ENCODE data around the gene HPGDS.
"Not testable (repeated sequence)": the region's sequence is repeated elsewhere in the genome, so short reads cannot be mapped to it uniquely, and the experiment has no call there.

HPGDS gene

DNA sequence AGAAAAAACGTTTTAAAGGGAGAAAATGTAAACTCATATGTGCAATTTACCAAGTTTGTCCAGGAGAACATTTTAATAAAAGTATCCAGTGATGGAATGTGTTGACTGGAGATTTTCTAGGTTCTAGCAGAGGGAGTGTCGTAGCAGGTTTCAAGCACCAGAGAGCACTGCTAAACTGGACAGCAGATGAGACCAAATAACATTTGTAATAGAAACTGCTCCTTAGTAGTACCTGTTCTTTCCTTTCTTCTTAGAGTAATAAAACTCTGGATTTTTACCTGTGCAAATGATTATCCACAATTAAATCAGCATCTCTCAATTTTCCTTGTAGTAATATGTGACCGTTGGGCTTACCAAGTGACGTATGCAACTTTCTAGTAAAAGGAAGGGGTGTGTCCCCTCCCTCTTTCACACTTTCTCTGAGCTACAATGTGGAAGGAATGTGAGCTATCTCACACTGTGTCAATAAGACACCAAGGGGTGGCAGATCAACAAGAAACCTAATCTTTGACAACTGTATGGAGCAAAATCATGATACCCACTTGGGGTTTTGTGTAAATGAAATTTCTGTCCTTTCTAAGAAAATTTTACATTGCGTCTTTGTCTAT is 9.5 kb downstream of the HPGDS start:
- DNase-seq (ENCODE audit: extremely low read depth in 1 of 2, low read depth in 1 of 2) = no peak

DNA sequence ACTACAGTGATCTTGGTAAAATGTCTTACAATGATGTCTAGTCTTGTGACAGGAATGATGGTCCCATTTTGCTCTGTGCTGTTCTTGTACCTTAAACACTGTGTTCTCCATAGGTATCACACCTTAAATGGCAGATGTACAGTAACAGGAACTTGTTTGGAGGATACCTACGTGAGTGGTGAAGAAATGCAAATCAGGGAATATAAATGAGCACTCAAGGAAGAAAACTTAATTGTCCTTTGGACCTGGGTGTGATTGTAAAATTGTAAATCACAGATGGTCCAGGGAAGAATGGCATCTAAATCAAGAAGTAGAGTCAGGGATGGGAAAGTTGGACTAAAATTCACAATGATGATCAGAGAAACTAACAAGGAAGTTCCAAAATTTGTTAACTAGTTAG is 12.7 kb downstream of the HPGDS start:
- no peak for DNase-seq (ENCODE audit: extremely low read depth in 1 of 2, low read depth in 1 of 2)

DNA sequence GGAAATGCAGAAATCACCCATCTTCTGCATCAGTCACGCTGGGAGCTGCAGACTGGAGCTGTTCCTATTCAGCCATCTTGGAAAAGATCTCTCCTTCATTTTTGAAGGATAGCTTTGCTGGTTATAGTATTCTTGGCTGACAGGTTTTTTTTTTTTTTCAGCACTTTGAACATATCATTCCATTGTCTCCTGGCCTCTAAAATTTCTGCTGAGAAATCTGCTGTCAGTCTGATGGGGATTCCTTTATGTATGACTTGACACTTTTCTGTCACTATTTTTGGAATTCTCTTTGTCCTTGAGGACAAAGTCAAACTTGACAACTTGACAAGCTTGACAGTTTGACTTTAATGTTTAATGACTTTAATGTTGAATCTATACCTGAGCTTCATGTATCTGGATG is 16.8 kb downstream of the HPGDS start:
- DNase-seq (ENCODE audit: extremely low read depth in 1 of 2, low read depth in 1 of 2) = no peak

DNA sequence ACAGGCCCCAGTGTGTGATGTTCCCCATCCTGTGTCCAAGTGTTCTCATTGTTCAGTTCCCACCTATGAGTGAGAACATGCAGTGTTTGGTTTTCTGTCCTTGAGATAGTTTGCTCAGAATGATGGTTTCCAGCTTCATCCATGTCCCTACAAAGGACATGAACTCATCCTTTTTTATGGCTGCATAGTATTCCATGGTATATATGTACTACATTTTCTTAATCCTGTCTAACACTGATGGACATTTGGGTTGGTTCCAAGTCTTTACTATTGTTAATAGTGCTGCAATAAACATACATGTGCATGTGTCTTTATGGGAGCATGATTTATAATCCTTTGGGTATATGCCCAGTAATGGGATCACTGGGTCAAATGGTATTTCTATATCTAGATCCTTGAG is 22.7 kb downstream of the HPGDS start:
- not testable (repeated sequence) for DNase-seq (ENCODE audit: extremely low read depth in 1 of 2, low read depth in 1 of 2)

DNA sequence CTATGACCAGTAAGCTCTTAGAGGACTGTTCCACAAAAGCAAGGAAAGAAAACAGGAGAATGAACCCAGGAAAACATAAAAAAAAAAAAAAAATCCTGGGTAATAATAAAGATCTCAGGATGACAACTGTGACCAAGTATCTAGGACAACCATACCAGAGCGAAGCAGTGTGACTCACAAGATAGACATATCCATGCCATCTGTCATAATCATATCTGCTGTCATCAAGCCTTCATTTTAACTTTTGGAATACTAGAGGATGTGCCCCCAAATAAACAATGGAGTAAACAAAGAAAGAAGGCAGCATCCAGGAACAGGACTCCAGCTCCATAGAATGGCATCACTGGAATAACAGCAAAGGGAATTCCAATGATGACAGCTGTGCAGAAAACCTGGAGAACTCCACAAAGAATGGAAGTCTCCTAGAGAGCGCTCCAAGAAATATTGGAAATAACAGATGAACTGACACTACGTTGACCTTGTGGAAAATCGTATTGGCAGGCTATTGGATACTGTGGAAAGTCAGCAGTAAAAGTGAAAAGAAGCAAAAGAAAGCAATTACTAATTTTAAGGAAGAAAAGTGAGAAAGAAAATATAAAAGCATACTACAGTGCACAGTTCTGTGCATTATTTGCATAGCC is 35.3 kb downstream of the HPGDS start:
- no peak for DNase-seq (ENCODE audit: extremely low read depth in 1 of 2, low read depth in 1 of 2)

DNA sequence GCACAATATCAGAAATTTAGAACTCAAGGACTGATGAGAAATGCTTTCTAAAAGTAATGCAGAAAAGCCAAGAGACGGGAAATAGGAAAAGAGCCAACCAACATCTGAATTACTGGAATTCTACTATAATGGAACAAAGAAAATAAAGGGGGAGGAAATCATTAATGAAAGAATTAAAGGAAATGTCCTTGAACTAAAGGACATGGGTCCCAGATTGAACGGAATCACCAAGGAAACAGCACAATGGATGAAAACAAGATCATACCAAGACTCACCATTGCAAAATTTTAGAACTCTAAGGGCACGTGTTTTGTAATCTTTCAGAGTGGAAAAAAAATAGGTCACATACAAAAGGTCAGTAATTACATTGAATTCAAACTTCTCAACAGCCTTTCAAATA is 35.9 kb downstream of the HPGDS start:
- no peak for DNase-seq (ENCODE audit: extremely low read depth in 1 of 2, low read depth in 1 of 2)

DNA sequence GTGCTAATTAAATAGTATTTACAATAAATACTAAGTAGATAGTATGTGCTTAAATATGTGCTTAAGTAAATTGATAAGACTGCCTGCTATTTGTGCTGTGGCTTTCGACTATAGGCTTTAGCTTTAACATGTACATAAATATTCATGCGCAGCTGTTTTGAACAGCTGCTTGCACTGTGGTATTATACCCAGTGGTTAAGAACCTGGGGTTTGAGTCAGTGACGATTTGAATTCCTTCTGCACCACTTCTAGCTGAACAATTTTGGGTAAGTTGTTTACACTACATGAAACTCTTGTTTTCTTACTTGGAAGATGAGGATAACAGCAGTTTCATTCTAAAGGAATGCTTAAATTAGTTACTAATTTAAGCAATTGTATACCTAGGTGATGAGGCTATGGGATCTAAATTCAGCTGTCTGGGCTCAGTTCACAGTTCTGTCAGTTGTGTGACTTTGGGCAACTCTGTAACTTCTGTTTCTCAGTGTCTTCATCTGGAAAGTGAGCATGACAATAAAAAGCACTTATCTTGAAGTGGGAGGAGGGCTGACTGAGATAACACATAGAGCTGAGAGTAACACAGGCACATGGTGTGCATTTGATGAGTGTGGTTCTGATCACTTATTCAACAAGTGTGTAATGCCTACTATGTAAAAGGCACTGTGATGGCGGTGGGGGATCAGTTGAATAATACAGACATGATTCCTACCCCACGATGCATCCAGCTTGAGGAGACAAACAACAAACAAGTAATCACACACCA is 37.0 kb downstream of the HPGDS start:
- no peak for DNase-seq (ENCODE audit: extremely low read depth in 1 of 2, low read depth in 1 of 2)

DNA sequence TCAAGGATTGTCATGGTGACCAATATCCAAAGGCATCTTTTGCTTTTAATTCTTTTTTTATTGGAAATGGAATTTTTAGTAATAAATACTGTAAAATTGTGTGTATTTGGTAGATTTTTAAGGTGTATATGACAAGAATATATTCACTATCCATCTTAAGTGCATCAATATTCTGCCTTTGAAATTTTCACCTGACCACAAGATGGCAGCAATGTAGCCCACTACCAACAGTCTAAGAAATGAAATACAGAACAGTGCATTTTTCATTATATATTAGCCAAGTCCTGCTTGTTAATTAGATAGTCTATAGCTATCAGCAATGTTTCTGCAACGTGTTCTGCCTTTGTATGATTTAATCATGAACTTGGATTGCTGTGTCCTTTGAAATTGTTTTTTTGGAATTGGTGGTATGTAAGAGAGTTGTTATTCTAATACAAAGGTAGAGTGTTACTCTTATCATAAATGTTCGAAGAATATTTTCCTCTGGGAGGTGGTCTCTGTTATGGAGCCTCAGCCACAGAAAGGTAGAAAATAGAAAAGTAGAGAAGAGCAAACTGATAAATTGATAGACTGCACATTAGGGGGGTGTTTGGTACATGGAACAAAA is 38.2 kb downstream of the HPGDS start:
- no peak for DNase-seq (ENCODE audit: extremely low read depth in 1 of 2, low read depth in 1 of 2)

DNA sequence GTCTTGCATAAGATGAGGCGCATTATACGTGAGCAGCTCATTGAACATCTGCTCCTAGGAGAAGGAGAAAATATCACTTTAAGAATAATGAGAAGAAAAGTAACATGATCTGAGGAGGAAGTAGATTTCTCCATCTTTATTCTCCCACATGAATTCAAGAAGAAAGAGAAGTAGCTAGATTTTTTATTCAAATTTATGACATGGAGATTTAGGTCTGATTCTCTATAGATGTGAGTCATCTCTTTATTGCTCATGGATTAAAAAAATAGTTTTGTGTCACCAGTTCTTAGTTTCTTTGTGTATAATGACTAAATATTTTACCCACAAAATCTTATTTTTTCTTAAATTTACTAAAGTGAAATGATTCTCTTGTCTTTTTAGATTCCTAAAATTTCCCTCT is 40.4 kb downstream of the HPGDS start:
- DNase-seq (ENCODE audit: extremely low read depth in 1 of 2, low read depth in 1 of 2) = no peak

DNA sequence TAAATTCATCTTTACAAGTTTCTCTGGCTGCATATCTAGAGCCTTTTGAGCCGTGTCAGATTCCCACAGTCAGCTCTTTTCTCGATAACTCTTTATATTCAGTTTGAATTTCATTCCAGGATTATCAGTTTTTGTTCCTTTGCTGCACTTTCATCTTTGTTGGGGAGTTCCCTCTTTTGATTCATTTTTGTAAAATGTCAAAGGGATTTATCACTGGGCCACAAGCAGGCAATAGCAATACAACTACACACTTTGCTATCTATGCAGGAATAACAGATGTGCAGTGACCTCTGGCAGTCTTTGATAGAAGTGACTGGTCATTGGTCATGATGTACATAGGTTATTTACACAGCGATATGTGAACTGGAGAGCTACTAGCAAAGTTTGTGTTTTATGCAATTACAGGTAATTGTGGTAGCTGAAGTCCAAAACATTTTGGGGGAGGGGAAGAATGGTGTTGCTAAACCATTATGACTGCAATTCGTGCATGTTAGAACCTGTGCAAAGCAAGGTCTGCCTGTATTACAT is 43.8 kb downstream of the HPGDS start:
- no peak for DNase-seq (ENCODE audit: extremely low read depth in 1 of 2, low read depth in 1 of 2)

DNA sequence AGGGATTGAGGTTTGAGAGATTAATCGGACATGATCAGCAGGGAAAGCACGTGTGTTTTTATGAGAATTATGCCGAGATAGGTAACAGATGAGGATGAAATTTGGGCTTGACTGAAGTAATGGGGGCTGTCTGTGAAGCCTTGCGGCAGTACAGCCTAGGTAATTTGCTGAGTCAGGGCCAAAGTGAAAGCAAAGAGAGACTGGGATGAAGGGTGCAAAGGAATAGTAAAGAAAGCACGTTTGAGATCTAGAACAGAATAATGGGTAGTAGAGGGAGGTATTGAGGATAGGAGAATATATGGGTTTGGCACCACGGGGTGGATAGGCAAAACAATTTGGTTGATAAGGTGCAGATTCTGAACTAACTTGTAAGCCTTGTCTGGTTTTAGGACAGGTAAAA is 47.2 kb downstream of the HPGDS start:
- not testable (repeated sequence) for DNase-seq (ENCODE audit: extremely low read depth in 1 of 2, low read depth in 1 of 2)

DNA sequence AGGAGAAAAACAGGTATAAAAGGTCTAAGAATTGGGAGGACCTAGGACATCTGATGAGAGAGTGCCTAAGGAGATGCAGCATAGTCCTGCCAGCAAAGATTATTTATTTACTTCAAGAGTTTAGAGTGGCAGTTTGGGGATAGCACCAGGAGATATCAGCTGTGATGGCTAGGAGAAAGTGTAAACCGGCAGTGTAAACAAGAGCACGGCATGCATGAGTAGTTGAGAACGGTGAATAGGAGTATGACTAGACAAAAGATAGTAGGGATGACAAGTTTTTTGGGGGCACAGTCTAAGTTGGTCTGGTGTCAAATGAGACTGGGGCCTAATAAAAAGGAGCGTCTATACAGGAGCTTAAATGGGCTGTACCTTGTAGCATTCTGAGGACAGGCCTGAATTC is 48.7 kb downstream of the HPGDS start:
- DNase-seq (ENCODE audit: extremely low read depth in 1 of 2, low read depth in 1 of 2) = not testable (repeated sequence)

DNA sequence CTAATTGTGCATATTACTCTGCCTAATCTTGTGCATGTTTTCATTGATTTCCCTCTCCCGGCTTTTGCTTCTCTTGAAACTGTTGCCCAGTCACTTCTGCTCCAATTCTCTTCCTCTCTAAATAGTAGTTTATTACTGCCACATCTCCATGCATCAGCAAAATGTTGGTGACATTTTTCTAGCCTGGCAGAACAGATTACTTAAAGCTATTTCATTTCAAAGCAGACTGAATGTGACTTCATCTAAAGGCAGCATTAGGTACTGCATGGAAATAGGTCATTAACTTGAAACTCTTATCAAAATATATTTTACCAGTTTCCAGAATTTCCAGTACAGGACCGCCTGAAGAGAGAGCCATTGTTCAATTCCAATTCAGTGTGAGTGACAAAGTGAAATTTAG is 52.4 kb downstream of the HPGDS start:
- DNase-seq (ENCODE audit: extremely low read depth in 1 of 2, low read depth in 1 of 2) = no peak

DNA sequence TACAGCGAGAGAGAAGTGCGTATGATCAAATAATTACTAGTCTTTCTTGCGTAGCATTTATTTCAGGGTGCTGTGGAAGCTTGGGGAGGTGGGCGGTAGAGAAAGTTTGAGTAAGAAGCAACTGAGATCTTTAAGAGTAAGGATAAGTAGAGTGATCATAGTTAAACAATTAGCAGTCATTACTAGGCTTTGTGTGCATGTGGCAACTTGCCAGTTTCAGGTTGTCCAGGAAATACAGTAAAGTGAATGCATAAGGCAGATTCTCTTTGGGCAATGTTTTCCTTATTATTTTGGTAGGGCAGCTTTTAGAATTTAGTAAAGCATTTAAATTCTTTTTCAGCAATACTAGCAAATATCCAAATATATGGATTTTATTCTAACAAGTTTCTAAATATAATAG is 57.0 kb downstream of the HPGDS start:
- no peak for DNase-seq (ENCODE audit: extremely low read depth in 1 of 2, low read depth in 1 of 2)

DNA sequence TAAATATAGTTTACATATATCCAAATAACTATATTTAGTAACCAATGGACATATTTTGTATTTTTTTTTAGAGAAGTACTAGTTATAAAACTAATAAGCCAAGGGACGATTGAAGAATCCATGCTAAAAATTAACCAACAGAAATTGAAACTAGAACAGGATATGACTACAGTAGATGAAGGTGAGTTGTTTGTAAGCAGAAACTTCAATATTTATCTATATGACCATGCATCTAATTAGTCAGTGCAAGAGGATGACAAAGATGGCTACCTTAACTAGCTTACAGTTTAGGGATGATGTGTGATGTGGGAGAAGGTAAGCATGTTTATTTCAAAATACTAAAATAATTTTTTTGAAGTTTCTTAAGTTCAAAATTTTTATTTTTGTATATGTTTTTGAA is 57.7 kb downstream of the HPGDS start:
- no peak for DNase-seq (ENCODE audit: extremely low read depth in 1 of 2, low read depth in 1 of 2)

DNA sequence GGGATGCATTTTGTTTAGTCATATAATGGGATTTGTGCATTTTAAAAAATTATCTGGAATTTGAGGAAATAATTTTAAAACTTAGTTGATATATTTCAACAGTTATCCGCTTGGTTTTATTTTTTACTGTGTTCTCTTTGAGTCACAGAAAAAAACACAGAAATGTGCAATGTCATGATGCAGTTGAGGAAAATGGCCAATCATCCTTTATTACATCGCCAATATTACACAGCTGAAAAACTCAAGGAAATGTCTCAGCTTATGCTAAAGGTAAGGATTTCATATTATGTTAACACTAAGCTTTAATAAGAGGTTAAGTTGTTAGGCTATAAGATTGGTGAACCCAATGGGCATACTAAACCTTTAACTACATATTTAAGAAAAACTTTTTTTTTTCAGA is 63.9 kb downstream of the HPGDS start:
- DNase-seq (ENCODE audit: extremely low read depth in 1 of 2, low read depth in 1 of 2) = no peak

DNA sequence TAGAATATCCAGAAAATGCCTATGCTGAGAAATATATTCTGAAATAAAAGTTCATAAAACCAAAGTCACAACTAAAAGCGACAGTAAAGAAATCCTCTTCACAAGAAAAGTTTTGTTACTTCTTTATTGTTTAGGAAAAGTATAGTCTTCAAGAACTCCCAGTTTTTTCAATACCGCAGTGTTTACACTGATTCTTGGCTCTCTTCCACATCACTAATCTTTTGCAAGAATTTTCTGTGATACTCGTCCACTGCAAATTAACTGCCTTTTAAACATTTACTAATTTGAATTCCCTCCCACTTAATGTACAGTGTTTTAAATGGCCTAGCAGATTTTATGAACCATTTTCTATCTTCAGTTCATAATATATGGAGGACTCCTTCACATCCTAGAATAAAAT is 65.1 kb downstream of the HPGDS start:
- DNase-seq (ENCODE audit: extremely low read depth in 1 of 2, low read depth in 1 of 2) = no peak

DNA sequence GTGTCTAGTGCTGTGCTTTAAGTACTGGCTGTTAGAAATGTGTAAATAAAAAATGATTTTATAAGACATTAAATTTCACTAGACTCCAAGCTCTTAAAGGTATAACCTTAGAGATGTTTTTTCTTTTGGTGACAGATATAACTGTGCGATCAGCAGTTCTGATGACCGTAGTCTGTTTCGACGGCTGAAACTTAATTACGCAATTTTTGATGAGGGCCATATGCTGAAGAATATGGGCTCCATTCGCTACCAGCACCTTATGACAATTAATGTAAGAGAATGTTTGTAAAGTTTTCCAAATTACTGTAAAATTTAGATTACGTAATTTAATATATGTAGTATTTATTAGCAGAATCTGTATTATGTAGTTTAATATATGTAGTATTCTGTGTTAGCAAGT is 66.4 kb downstream of the HPGDS start:
- no peak for DNase-seq (ENCODE audit: extremely low read depth in 1 of 2, low read depth in 1 of 2)

DNA sequence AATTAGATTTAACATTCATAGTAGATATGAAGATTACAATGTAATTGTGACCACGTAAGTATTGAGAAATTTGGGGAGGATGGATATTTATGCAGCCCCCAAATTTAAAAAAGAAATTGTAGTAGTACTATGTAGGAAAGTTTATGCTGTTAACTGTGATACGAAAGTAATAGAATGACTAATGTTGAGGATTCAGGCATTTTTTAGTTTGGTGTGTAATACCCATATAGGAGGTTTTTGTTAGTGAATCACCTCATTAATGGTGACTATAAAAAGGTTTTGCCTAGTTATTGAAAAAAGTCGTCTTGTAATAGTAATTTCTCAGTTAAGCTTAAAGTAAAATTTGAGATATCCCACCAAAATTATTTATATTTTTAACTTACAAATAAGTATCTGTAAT is 67.7 kb downstream of the HPGDS start:
- DNase-seq (ENCODE audit: extremely low read depth in 1 of 2, low read depth in 1 of 2) = no peak

DNA sequence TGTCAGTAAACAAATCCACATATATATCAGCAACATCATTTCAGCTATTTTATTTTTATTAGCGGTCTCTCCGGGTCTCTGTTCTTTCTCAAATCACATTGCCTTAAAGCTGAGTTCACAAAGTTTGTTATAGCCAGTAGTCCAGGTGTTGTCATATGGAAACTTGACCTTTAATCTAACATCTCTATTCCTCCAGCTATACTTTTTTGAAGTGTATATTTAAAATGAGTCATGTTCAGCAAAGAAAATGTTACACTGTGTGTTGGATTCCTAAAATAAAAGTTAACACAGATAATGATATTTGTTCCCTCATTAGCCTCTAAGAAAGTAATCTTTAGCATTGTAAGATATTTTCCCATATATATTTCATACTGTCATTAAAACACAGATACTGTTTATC is 71.4 kb downstream of the HPGDS start:
- DNase-seq (ENCODE audit: extremely low read depth in 1 of 2, low read depth in 1 of 2) = no peak

DNA sequence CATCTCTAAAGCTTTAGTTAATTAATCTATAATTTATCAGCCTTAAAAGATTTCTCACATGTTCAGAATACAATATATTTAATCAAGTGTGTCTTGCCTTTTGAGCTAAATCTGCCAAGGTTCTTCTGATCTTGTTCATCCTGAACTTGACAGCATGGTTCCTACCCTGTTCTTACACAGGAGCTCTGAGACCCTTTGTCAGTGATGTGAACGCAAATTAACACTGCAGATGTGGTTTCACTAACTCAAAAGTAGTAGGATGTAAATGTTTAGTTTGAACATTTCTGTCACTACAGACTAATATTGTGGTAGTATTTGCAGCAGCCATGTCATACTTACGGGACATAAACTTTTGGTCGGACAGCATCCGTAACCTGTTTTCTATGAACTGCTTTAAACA is 75.6 kb downstream of the HPGDS start:
- no peak for DNase-seq (ENCODE audit: extremely low read depth in 1 of 2, low read depth in 1 of 2)
